GM21447 (cell line): ENCODE results near the gene CTNND2.
"Not testable (repeated sequence)": the region's sequence is repeated elsewhere in the genome, so short reads cannot be mapped to it uniquely, and the experiment has no call there.

Source experiments
- ATAC-seq: cut with Tn5 transposase; IDR thresholded peaks from one replicate; pipeline ENCODE4 v1.9.1; 2021; ENCODE audit not compliant: unreplicated experiment

CTNND2 gene

GRCh38 chr5:11683666-11684065 lies 220.6 kb downstream of the CTNND2 start:
- no peak for ATAC-seq

GRCh38 chr5:11681796-11682195 lies 222.4 kb downstream of the CTNND2 start:
- ATAC-seq = no peak

GRCh38 chr5:11679676-11680075 lies 224.6 kb downstream of the CTNND2 start:
- no peak for ATAC-seq

- no peak for ATAC-seq
These were observed 229.1 kb downstream of the CTNND2 start for GRCh38 chr5:11675184-11675583.

GRCh38 chr5:11672385-11673085 lies 231.7 kb downstream of the CTNND2 start:
- no peak for ATAC-seq

- ATAC-seq = no peak
These were observed 245.9 kb downstream of the CTNND2 start for GRCh38 chr5:11658376-11658775.

- ATAC-seq = no peak
These were observed 247.3 kb downstream of the CTNND2 start for GRCh38 chr5:11656916-11657315.

- no peak for ATAC-seq
These were observed 248.6 kb downstream of the CTNND2 start for GRCh38 chr5:11655681-11656080.

GRCh38 chr5:11650936-11651335 lies 253.3 kb downstream of the CTNND2 start:
- no peak for ATAC-seq

- no peak for ATAC-seq
These were observed 258.1 kb downstream of the CTNND2 start for GRCh38 chr5:11646141-11646540.

- no peak for ATAC-seq
These were observed 261.8 kb downstream of the CTNND2 start for GRCh38 chr5:11642438-11642837.

GRCh38 chr5:11640158-11640873 lies 263.9 kb downstream of the CTNND2 start:
- ATAC-seq = no peak

GRCh38 chr5:11622785-11623184 lies 281.5 kb downstream of the CTNND2 start:
- no peak for ATAC-seq

GRCh38 chr5:11620172-11620571 lies 284.1 kb downstream of the CTNND2 start:
- no peak for ATAC-seq

- ATAC-seq = no peak
These were observed 284.8 kb downstream of the CTNND2 start for GRCh38 chr5:11619339-11620024.

- ATAC-seq = no peak
These were observed 287.2 kb downstream of the CTNND2 start for GRCh38 chr5:11617080-11617479.

GRCh38 chr5:11616624-11617023 lies 287.6 kb downstream of the CTNND2 start:
- not testable (repeated sequence) for ATAC-seq

GRCh38 chr5:11611011-11611410 lies 293.2 kb downstream of the CTNND2 start:
- ATAC-seq = no peak

GRCh38 chr5:11609570-11610303 lies 294.5 kb downstream of the CTNND2 start:
- ATAC-seq = no peak

- no peak for ATAC-seq
These were observed 295.7 kb downstream of the CTNND2 start for GRCh38 chr5:11608530-11608929.

- ATAC-seq = no peak
These were observed 296.2 kb downstream of the CTNND2 start for GRCh38 chr5:11607944-11608483.
